Stimulated activated naive CD4-positive, alpha-beta T cell treated with Interleukin-2 at 50 U/mL for 16 hours (primary cell): ENCODE measurements around the gene ERP29.
"Not testable (repeated sequence)": the region's sequence is repeated elsewhere in the genome, so short reads cannot be mapped to it uniquely, and the experiment has no call there.

Source experiments
- DNase-seq: peaks from one replicate; lab custom pipeline; 2025; lab: John Stamatoyannopoulos, UW

Gene ERP29

GRCh38 chr12:112001576-112001975, 11.7 kb upstream of the ERP29 start:
- DNase-seq = no peak

- DNase-seq = no peak
Observed at GRCh38 chr12:112004041-112004440, 9.2 kb upstream of the ERP29 start.

GRCh38 chr12:112005419-112006395, 7.5 kb upstream of the ERP29 start:
- no peak for DNase-seq

- DNase-seq = no peak
Observed at GRCh38 chr12:112007945-112008344, 5.3 kb upstream of the ERP29 start.

- no peak for DNase-seq
Observed at GRCh38 chr12:112008918-112009317, 4.3 kb upstream of the ERP29 start.

GRCh38 chr12:112009596-112009995, 3.6 kb upstream of the ERP29 start:
- DNase-seq = not testable (repeated sequence)

- no peak for DNase-seq
Observed at GRCh38 chr12:112010415-112011344, 2.5 kb upstream of the ERP29 start.

- no peak for DNase-seq
Observed at GRCh38 chr12:112011685-112012084, 1.5 kb upstream of the ERP29 start.

GRCh38 chr12:112013601-112014402, 576 bp downstream of the ERP29 start:
- DNase-seq = peak; percentile 74

- no peak for DNase-seq
Observed at GRCh38 chr12:112015938-112016337, 2.7 kb downstream of the ERP29 start.

GRCh38 chr12:112017041-112017440, 3.8 kb downstream of the ERP29 start:
- no peak for DNase-seq

GRCh38 chr12:112018571-112019237, 5.5 kb downstream of the ERP29 start:
- no peak for DNase-seq

GRCh38 chr12:112020947-112021457, 7.8 kb downstream of the ERP29 start:
- DNase-seq = no peak

GRCh38 chr12:112022241-112023016, 9.2 kb downstream of the ERP29 start:
- DNase-seq = no peak

- no peak for DNase-seq
Observed at GRCh38 chr12:112023759-112024396, 10.7 kb downstream of the ERP29 start.

- DNase-seq = no peak
Observed at GRCh38 chr12:112025808-112026375, 12.7 kb downstream of the ERP29 start.

GRCh38 chr12:112029301-112029700, 16.1 kb downstream of the ERP29 start:
- no peak for DNase-seq

GRCh38 chr12:112031472-112031871, 18.2 kb downstream of the ERP29 start:
- no peak for DNase-seq

- DNase-seq = no peak
Observed at GRCh38 chr12:112032292-112032691, 19.1 kb downstream of the ERP29 start.
